ENCODE measurements around the gene SP7. TPM values are rescaled to one million over a fixed set of nuclear protein-coding genes. Genes with fewer than 3 reads are reported as not detected.
A peak's percentile ranks its signal among the peaks of the same experiment; 100 is the strongest.
"Not testable (repeated sequence)": the region's sequence is repeated elsewhere in the genome, so short reads cannot be mapped to it uniquely, and the experiment has no call there.

The SP7 gene
- total RNA-seq, 1 donor from 2014 or later: not detected

DNA sequence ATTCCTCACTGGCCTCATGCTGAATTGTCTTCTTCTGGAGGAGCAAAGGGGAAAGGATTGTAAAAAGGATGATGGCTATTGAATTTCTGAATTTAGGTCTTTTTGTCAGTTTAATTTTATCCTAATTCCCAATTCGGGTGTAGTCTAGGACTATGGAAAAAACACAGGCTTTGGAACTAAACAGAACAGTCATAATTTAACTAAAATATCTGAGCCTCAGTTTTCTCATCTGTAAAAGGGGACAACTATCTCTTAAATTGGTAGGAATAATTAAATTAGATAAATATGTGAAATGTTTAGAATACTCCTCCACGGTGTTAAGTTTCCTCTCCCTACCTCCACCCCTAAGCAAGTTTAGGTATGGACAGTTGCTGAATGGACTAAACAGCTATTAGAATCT, 40.6 kb upstream of the SP7 start:
- no peak overlapping the region for H3K9ac ChIP-seq (ENCODE audit: low read depth in 1 of 3, low read length in 3 of 3)
- peaks cover 3 to 5% (median 3%) of the 10 kb centered on the region in 3 donors for H3K36me3 ChIP-seq (ENCODE audit: control insufficient read depth in 3 of 3, insufficient read depth in 3 of 3, low read length in 3 of 3)
- no peak overlapping the region for H3K27ac ChIP-seq (ENCODE audit: low read depth, low read length)
- H3K4me3 ChIP-seq (ENCODE audit: low read length in 3 of 3): no peak overlapping the region
- no peaks in the 10 kb centered on the region for H3K9me3 ChIP-seq (ENCODE audit: control insufficient read depth in 3 of 3, low read length in 3 of 3)
- H3K4me1 ChIP-seq (ENCODE audit: control insufficient read depth in 3 of 3, insufficient read depth in 3 of 3, low read length in 3 of 3): peaks cover 19 to 23% (median 19%) of the 10 kb centered on the region in 3 donors
- no peaks in the 10 kb centered on the region for H3K27me3 ChIP-seq (ENCODE audit: control insufficient read depth in 3 of 3, insufficient read depth in 3 of 3, low read length in 3 of 3)

DNA sequence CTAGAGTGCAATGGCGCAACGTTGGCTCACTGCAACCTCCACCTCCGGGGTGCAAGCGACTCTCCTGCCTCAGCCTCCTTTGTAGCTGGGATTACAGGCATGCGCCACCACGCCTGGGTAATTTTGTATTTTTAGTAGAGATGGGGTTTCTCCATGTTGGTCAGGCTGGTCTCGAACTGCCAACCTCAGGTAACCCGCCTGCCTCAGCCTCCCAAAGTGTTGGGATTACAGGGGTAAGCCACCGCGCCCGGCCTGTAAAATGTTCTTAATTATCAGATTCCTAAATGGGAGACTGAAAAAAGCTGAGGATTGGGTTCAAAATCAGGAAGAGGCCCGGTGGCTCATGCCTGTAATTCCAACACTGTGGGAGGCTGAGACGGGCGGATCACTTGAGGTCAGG, 38.1 kb upstream of the SP7 start:
- H3K9ac ChIP-seq (ENCODE audit: low read depth in 1 of 3, low read length in 3 of 3); H3K36me3 ChIP-seq (ENCODE audit: control insufficient read depth in 3 of 3, insufficient read depth in 3 of 3, low read length in 3 of 3); H3K27me3 ChIP-seq (ENCODE audit: control insufficient read depth in 3 of 3, insufficient read depth in 3 of 3, low read length in 3 of 3); H3K27ac ChIP-seq (ENCODE audit: low read depth, low read length); H3K9me3 ChIP-seq (ENCODE audit: control insufficient read depth in 3 of 3, low read length in 3 of 3); H3K4me3 ChIP-seq (ENCODE audit: low read length in 3 of 3): not testable (repeated sequence)
- H3K4me1 ChIP-seq (ENCODE audit: control insufficient read depth in 3 of 3, insufficient read depth in 3 of 3, low read length in 3 of 3): peaks cover 21 to 25% (median 22%) of the 10 kb centered on the region in 3 donors

DNA sequence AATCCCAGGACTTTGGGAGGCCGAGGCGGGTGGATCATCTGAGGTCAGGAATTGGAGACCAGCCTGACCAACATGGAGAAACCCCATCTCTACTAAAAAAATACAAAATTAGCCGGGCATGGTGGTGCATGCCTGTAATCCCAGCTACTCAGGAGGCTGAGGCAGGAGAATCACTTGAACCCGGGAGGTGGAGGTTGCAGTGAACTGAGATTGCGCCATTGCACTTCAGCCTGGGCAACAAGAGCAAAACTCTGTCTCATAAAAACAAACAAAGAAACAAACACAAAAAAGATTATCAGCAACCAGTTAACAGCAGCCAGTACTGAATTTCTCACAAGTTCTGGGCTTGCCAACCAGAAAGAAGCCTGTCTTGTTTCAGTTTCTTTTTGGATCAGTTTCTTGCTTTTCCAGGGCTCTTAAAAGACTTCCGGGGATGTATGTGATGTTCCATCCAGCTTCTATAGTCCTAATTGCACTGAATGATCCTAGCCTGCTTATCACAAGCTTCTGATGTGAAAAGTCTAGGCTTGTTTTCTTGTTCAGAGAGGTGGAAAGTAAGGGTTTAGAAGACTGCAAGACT, 37.5 kb upstream of the SP7 start:
- H3K36me3 ChIP-seq (ENCODE audit: control insufficient read depth in 3 of 3, insufficient read depth in 3 of 3, low read length in 3 of 3); H3K27me3 ChIP-seq (ENCODE audit: control insufficient read depth in 3 of 3, insufficient read depth in 3 of 3, low read length in 3 of 3); H3K4me3 ChIP-seq (ENCODE audit: low read length in 3 of 3); H3K27ac ChIP-seq (ENCODE audit: low read depth, low read length); H3K9me3 ChIP-seq (ENCODE audit: control insufficient read depth in 3 of 3, low read length in 3 of 3); H3K9ac ChIP-seq (ENCODE audit: low read depth in 1 of 3, low read length in 3 of 3): not testable (repeated sequence)
- H3K4me1 ChIP-seq (ENCODE audit: control insufficient read depth in 3 of 3, insufficient read depth in 3 of 3, low read length in 3 of 3): peaks cover 16 to 21% (median 18%) of the 10 kb centered on the region in 3 donors

DNA sequence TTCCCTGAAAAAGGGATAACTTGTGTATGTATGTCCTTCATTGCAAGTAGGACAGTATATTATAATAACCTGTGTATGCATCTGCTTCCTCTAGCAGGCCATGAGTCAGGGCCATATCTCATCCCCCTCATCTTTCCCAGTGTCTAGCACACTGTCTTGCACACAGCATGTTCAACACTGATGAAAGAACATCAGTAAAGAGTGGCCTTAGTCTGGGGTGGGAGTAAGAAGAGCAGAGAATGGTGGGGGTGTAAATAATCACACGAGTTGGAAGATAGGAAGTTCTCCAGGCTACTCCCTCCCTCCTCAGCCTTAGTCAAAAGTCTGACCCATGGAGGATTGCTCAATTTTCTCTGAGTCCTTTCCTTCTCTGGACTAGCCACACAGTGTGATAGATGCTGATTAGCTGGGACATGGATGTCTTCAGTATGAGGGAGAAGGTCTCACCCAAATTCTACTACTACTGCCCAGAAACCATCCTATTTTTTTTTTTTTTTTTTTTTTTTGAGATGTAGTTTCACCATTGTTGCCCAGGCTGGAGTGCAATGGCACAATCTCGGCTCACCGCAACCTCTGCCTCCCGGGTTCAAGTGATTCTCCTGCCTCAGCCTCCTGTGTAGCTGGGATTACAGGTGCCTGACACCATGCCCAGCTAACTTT, 29.2 kb upstream of the SP7 start:
- no peak overlapping the region for H3K9ac ChIP-seq (ENCODE audit: low read depth in 1 of 3, low read length in 3 of 3)
- no peak overlapping the region for H3K4me3 ChIP-seq (ENCODE audit: low read length in 3 of 3)
- peaks cover 1 to 2% (median 2%) of the 10 kb centered on the region in 3 donors for H3K4me1 ChIP-seq (ENCODE audit: control insufficient read depth in 3 of 3, insufficient read depth in 3 of 3, low read length in 3 of 3)
- H3K9me3 ChIP-seq (ENCODE audit: control insufficient read depth in 3 of 3, low read length in 3 of 3): no peaks in the 10 kb centered on the region
- H3K27me3 ChIP-seq (ENCODE audit: control insufficient read depth in 3 of 3, insufficient read depth in 3 of 3, low read length in 3 of 3): no peaks in the 10 kb centered on the region
- H3K36me3 ChIP-seq (ENCODE audit: control insufficient read depth in 3 of 3, insufficient read depth in 3 of 3, low read length in 3 of 3): no peaks in the 10 kb centered on the region
- H3K27ac ChIP-seq (ENCODE audit: low read depth, low read length): no peak overlapping the region

DNA sequence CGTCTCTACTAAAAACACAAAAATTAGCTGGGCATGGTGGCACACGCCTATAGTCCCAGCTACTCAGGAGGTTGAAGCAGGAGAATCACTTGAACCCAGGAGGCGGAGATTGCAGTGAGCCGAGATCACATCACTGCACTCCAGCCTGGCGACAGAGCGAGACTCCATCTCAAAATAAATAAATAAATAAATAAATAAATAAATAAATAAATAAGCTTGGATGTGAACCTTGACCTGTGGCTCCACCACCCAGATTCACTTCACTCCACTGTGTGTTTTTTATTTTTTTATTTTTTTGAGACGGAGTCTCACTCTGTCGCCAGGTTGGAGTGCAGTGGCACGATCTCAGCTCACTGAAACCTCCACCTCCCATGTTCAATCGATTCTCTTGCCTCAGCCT, 25.5 kb upstream of the SP7 start:
- not testable (repeated sequence) for H3K27me3 ChIP-seq (ENCODE audit: control insufficient read depth in 3 of 3, insufficient read depth in 3 of 3, low read length in 3 of 3); H3K27ac ChIP-seq (ENCODE audit: low read depth, low read length); H3K9ac ChIP-seq (ENCODE audit: low read depth in 1 of 3, low read length in 3 of 3); H3K4me3 ChIP-seq (ENCODE audit: low read length in 3 of 3); H3K4me1 ChIP-seq (ENCODE audit: control insufficient read depth in 3 of 3, insufficient read depth in 3 of 3, low read length in 3 of 3); H3K9me3 ChIP-seq (ENCODE audit: control insufficient read depth in 3 of 3, low read length in 3 of 3); H3K36me3 ChIP-seq (ENCODE audit: control insufficient read depth in 3 of 3, insufficient read depth in 3 of 3, low read length in 3 of 3)

DNA sequence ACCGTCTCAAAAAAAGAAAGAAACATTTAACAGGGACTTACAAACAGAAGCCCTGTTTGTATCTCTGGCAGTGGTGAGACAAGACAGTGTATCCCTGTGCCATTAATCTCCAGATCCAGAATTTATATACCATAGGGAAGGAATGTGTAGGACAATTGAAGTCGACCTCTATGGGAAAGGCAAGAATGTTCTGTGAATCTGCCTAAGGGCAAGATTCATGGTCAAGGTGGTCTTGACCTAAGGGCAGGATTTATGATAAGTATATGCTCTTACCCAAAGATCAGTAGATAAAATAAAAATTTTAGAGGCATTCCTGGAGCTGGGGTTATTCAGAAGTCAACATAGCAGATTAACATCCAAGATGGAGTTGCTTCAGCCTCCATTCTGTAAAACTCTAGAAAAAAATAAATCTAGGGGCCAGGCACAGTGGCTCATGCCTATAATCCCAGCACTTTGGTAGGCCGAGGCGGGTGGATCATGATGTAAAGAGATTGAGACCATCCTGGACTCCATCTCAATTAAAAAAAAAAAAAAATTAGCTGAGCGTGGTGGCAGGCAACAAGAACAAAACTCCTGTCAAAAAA, 22.8 kb upstream of the SP7 start:
- Histone ChIP-seq H3K4me1 (ENCODE audit: control insufficient read depth in 3 of 3, insufficient read depth in 3 of 3, low read length in 3 of 3) (no peaks in the 10 kb centered on the region), H3K27ac (ENCODE audit: low read depth, low read length) (no peak overlapping the region), H3K9ac (ENCODE audit: low read depth in 1 of 3, low read length in 3 of 3) (no peak overlapping the region), H3K36me3 (ENCODE audit: control insufficient read depth in 3 of 3, insufficient read depth in 3 of 3, low read length in 3 of 3) (no peaks in the 10 kb centered on the region), H3K4me3 (ENCODE audit: low read length in 3 of 3) (no peak overlapping the region), H3K27me3 (ENCODE audit: control insufficient read depth in 3 of 3, insufficient read depth in 3 of 3, low read length in 3 of 3) (no peaks in the 10 kb centered on the region), H3K9me3 (ENCODE audit: control insufficient read depth in 3 of 3, low read length in 3 of 3) (no peaks in the 10 kb centered on the region)

DNA sequence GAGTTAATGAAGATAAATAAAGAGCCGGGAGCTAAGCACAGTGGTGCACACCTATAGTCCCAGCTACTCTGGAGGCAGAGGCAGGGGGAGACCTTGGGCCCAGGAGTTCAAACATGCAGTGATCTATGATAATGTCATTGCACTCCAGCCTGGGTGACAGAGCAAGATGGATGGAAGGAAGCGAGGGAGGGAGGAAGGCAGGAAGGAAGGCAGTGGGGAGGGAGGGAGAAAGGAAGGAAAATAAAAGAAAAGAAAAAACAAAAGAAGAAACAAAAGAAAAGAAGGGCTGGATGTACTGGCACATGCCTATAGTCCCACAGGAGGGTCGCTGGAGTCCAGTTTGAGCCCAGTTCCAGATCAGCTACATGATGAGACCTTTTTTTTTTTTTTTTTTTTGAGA, 19.0 kb upstream of the SP7 start:
- H3K9me3 ChIP-seq (ENCODE audit: control insufficient read depth in 3 of 3, low read length in 3 of 3): no peaks in the 10 kb centered on the region
- no peak overlapping the region for H3K27ac ChIP-seq (ENCODE audit: low read depth, low read length)
- H3K4me1 ChIP-seq (ENCODE audit: control insufficient read depth in 3 of 3, insufficient read depth in 3 of 3, low read length in 3 of 3): peaks cover 0 to 5% (median 3%) of the 10 kb centered on the region in 3 donors
- H3K4me3 ChIP-seq (ENCODE audit: low read length in 3 of 3): no peak overlapping the region
- no peak overlapping the region for H3K9ac ChIP-seq (ENCODE audit: low read depth in 1 of 3, low read length in 3 of 3)
- no peaks in the 10 kb centered on the region for H3K27me3 ChIP-seq (ENCODE audit: control insufficient read depth in 3 of 3, insufficient read depth in 3 of 3, low read length in 3 of 3)
- no peaks in the 10 kb centered on the region for H3K36me3 ChIP-seq (ENCODE audit: control insufficient read depth in 3 of 3, insufficient read depth in 3 of 3, low read length in 3 of 3)

DNA sequence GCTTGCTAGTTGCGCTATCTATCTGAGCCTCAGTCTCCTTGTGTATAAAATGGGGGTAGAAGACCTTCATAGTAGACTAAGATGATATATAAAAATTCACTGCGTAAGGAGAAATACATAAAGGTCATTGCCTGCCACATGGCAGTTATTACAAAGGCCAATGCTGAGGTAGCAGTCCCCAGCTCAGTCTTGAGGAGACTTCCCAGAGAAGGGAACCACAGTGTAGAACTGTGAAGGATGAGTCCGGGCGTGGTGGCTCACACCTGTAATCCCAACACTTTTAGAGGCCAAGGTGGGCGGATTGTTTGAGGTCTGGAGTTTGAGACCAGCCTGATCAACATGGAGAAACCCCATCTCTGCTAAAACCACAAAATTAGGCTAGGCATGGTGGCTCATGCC, 17.1 kb upstream of the SP7 start:
- Histone ChIP-seq H3K4me3 (ENCODE audit: low read length in 3 of 3) (no peak overlapping the region), H3K9me3 (ENCODE audit: control insufficient read depth in 3 of 3, low read length in 3 of 3) (no peaks in the 10 kb centered on the region), H3K27ac (ENCODE audit: low read depth, low read length) (no peak overlapping the region), H3K27me3 (ENCODE audit: control insufficient read depth in 3 of 3, insufficient read depth in 3 of 3, low read length in 3 of 3) (no peaks in the 10 kb centered on the region), H3K36me3 (ENCODE audit: control insufficient read depth in 3 of 3, insufficient read depth in 3 of 3, low read length in 3 of 3) (no peaks in the 10 kb centered on the region), H3K9ac (ENCODE audit: low read depth in 1 of 3, low read length in 3 of 3) (peak overlapping the region in 1 of 3 donors; percentile 47), H3K4me1 (ENCODE audit: control insufficient read depth in 3 of 3, insufficient read depth in 3 of 3, low read length in 3 of 3) (peaks cover 0 to 5% (median 3%) of the 10 kb centered on the region in 3 donors)

DNA sequence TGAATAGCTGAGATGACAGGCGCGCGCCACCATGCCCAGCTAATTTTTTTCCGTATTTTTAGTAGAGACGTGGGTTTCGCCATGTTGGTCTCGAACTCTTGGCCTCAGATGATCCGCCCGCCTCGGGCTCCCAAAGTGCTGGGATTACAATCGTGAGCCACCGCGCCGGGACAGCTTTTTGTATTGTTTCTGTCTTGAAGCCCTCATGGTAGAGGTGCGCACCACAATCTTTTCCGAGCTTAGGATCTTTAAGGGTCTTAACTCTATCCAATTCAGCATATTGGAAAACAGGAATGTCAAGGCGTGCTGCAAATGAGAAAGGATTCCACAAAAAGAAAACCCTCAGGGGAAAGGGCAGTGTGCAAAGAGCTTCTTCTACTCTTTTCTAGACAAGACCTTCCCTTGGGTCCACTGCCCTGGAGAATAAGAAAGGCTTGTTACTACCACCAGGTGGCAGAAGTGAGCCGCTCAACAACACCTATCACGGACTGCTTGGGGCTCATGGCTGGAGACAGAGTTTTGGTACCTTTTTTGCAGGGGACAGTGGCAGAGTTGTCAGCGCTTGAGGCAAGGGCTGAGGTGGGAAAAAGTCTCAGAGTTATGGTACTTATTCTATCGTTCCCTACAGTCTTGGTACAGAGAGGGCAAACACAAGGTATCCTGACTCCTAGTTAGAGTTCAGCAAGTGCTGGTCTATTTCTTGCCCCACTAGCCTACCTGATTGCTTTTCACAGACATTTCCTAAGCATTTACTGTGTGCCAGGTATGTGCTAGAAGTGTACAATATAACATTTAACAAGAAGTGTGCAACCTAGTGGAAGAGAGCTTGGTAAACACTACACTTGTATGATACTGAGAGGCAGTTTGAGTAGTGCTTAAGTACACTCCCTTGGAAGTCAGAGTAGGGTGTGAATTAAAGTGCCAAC, 16.4 kb upstream of the SP7 start:
- Histone ChIP-seq H3K27me3 (ENCODE audit: control insufficient read depth in 3 of 3, insufficient read depth in 3 of 3, low read length in 3 of 3) (no peaks in the 10 kb centered on the region), H3K36me3 (ENCODE audit: control insufficient read depth in 3 of 3, insufficient read depth in 3 of 3, low read length in 3 of 3) (no peaks in the 10 kb centered on the region), H3K4me1 (ENCODE audit: control insufficient read depth in 3 of 3, insufficient read depth in 3 of 3, low read length in 3 of 3) (peaks cover 0 to 5% (median 3%) of the 10 kb centered on the region in 3 donors), H3K9me3 (ENCODE audit: control insufficient read depth in 3 of 3, low read length in 3 of 3) (no peaks in the 10 kb centered on the region), H3K4me3 (ENCODE audit: low read length in 3 of 3) (no peak overlapping the region), H3K27ac (ENCODE audit: low read depth, low read length) (no peak overlapping the region), H3K9ac (ENCODE audit: low read depth in 1 of 3, low read length in 3 of 3) (peak overlapping the region in 1 of 3 donors; percentile 47)
